ENCODE measurements around the gene AGAP3.

AGAP3 gene

GRCh38 chr7:151080067-151080521 is 6.2 kb upstream of the AGAP3 start:
- no peak for DNase-seq (ENCODE audit: low read depth)
- no peak for TF ChIP-seq CTCF (IDR thresholded peaks at IDR 0.05; ENCODE audit: control insufficient read depth, extremely low read depth, insufficient read depth)

GRCh38 chr7:151080522-151081169 is 5.6 kb upstream of the AGAP3 start, which contains the start of gene FASTK:
Gene FASTK (minus strand): TSS chr7:151080809. CDS start chr7:151080766, 43 bp downstream.
- H3K4me3 ChIP-seq (ENCODE audit: low read depth, low read length), result peak within 1 kb of the TSS; percentile 83
- peak; percentile 51 for DNase-seq (ENCODE audit: low read depth)
- no peak for TF ChIP-seq CTCF (IDR thresholded peaks at IDR 0.05; ENCODE audit: control insufficient read depth, extremely low read depth, insufficient read depth)

More at GRCh38 chr7:151080067-151080521, 6.2 kb upstream of the AGAP3 start:
- H3K4me3 ChIP-seq (ENCODE audit: low read depth, low read length), result peak overlapping the region; percentile 83

- H3K4me3 ChIP-seq (ENCODE audit: low read depth, low read length), result peak overlapping the region; percentile 83
Measured at GRCh38 chr7:151081170-151082101, 4.8 kb upstream of the AGAP3 start.

GRCh38 chr7:151082141-151083070 is 3.9 kb upstream of the AGAP3 start:
- peak overlapping the region; percentile 83 for H3K4me3 ChIP-seq (ENCODE audit: low read depth, low read length)
- no peak for TF ChIP-seq CTCF (IDR thresholded peaks at IDR 0.05; ENCODE audit: control insufficient read depth, extremely low read depth, insufficient read depth)
- DNase-seq (ENCODE audit: low read depth), result no peak

More at GRCh38 chr7:151081170-151082101, 4.8 kb upstream of the AGAP3 start:
- DNase-seq (ENCODE audit: low read depth), result no peak
- TF ChIP-seq CTCF (IDR thresholded peaks at IDR 0.05; ENCODE audit: control insufficient read depth, extremely low read depth, insufficient read depth), result no peak

GRCh38 chr7:151083071-151083823 is 3.0 kb upstream of the AGAP3 start, which contains the start of gene TMUB1:
Gene TMUB1 (minus strand): TSS chr7:151083493. CDS start chr7:151082563, 930 bp downstream.
- peak within 1 kb of the TSS; percentile 83 for H3K4me3 ChIP-seq (ENCODE audit: low read depth, low read length)
- DNase-seq (ENCODE audit: low read depth), result no peak
- TF ChIP-seq CTCF (IDR thresholded peaks at IDR 0.05; ENCODE audit: control insufficient read depth, extremely low read depth, insufficient read depth), result no peak

Data from LNCaP clone FGC (cell line).